Ectodermal cell (in vitro differentiated cells): ENCODE data around the gene PLEKHO2.

ENCODE experiments used
- H3K27ac ChIP-seq: 2 replicates; pipeline ENCODE4 v1.7.0; 2013; ENCODE audit warnings: mild to moderate bottlenecking, low read depth, low read length; ENCODE audit not compliant: insufficient read depth, poor library complexity, severe bottlenecking
- H3K27me3 ChIP-seq: 2 replicates; pipeline ENCODE4 v1.7.0; 2013; ENCODE audit warnings: mild to moderate bottlenecking, low read length; ENCODE audit not compliant: insufficient read depth, control insufficient read depth, poor library complexity, severe bottlenecking
- H3K36me3 ChIP-seq: one replicate; pipeline ENCODE4 v1.7.0; 2013; ENCODE audit warnings: low read length; ENCODE audit not compliant: control insufficient read depth, insufficient read depth
- H3K4me1 ChIP-seq: one replicate; pipeline ENCODE4 v1.7.0; 2013; ENCODE audit warnings: low read length; ENCODE audit not compliant: control insufficient read depth, insufficient read depth
- H3K4me3 ChIP-seq: 2 replicates; pipeline ENCODE4 v1.7.0; 2013; ENCODE audit warnings: low read depth, low read length, control low read depth; ENCODE audit not compliant: insufficient read depth
- H3K9me3 ChIP-seq: 2 replicates; pipeline ENCODE4 v1.7.0; 2013; ENCODE audit warnings: mild to moderate bottlenecking, low read length, moderate library complexity; ENCODE audit not compliant: control insufficient read depth
- WGBS, 2 experiments: methylation state at CpG; one replicate each; pipeline ENCODE4 v1.1.7; 2013; ENCODE audit warnings: missing lambda C conversion rate in 2 of 2; 5-methylcytosine and 5-hydroxymethylcytosine counted together

Gene PLEKHO2

GRCh38 chr15:64911311-64912186, 69.8 kb downstream of the PLEKHO2 start, which contains the start of gene ANKDD1A:
Gene ANKDD1A, plus strand, starts transcription at chr15:64911902. Its CDS starts 29 bp downstream, at chr15:64911931.
- Histone ChIP-seq H3K27ac (no peak within 1 kb of the TSS), H3K36me3 (no peaks in the 10 kb centered on the region), H3K4me3 (peak within 1 kb of the TSS; percentile 62), H3K9me3 (no peaks in the 10 kb centered on the region), H3K27me3 (peaks cover 33% of the 10 kb centered on the region), H3K4me1 (no peaks in the 10 kb centered on the region)
- WGBS, 2 experiments: 4% methylated on average over 72 of the region's 72 CpGs

GRCh38 chr15:64912379-64913325, 70.9 kb downstream of the PLEKHO2 start:
- Histone ChIP-seq H3K27me3 (peaks cover 33% of the 10 kb centered on the region), H3K9me3 (no peaks in the 10 kb centered on the region), H3K4me3 (peak overlapping the region; percentile 62), H3K36me3 (no peaks in the 10 kb centered on the region), H3K4me1 (no peaks in the 10 kb centered on the region), H3K27ac (no peak overlapping the region)
- 85 to 86% methylated on average over 15 of the region's 15 CpGs for WGBS, 2 experiments

DNA sequence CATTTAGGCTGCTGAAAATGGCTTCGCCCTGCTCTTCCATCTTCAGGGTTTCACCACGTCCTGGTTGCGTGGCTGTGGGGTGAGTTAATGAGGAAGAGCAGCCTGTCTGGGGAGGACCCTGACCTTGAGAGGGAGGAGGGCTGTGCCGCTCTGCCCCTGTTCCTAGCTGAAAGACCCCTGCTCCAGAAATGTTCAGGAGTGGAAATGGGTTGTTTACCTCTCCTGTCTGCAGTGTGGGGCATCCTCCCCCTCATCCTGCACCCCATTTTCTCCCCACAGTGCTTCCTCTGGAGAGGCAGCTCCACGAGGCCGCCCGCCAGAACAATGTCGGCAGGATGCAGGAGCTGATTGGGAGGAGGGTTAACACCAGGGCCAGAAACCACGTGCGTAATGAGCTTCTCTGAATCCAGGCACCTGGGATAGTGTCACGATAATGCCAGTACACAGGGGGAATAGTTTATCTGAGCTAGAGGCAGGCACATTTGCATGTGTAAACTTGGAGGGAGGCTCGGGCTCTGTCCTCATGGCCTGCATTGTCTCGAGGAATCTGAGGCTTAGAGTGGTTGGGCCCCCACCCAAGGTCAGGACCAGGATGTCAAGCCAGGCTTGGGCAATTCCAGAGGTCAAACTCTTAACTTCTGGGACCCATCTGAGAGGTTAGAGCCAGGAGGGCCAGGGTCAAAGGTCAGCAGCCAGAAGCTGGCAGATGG, 74.0 kb downstream of the PLEKHO2 start:
- H3K27ac ChIP-seq: no peak overlapping the region
- H3K4me1 ChIP-seq: no peaks in the 10 kb centered on the region
- H3K36me3 ChIP-seq: no peaks in the 10 kb centered on the region
- 56 to 58% methylated on average over 13 of the region's 13 CpGs for WGBS, 2 experiments
- peaks cover 28% of the 10 kb centered on the region for H3K27me3 ChIP-seq
- no peak overlapping the region for H3K4me3 ChIP-seq
- H3K9me3 ChIP-seq: no peaks in the 10 kb centered on the region

- WGBS, 2 experiments: 86 to 87% methylated on average over 2 of the region's 2 CpGs
These were observed 74.7 kb downstream of the PLEKHO2 start for GRCh38 chr15:64916365-64916764.

GRCh38 chr15:64917211-64917610, 75.5 kb downstream of the PLEKHO2 start:
- H3K9me3 ChIP-seq: no peaks in the 10 kb centered on the region
- WGBS, 2 experiments: 92% methylated on average over 9 of the region's 9 CpGs
- H3K36me3 ChIP-seq: no peaks in the 10 kb centered on the region

More at GRCh38 chr15:64916365-64916764, 74.7 kb downstream of the PLEKHO2 start:
- no peaks in the 10 kb centered on the region for H3K9me3 ChIP-seq
- H3K27me3 ChIP-seq: peaks cover 21% of the 10 kb centered on the region
- no peak overlapping the region for H3K27ac ChIP-seq
- no peaks in the 10 kb centered on the region for H3K36me3 ChIP-seq
- H3K4me3 ChIP-seq: no peak overlapping the region
- no peaks in the 10 kb centered on the region for H3K4me1 ChIP-seq

More at GRCh38 chr15:64917211-64917610, 75.5 kb downstream of the PLEKHO2 start:
- Histone ChIP-seq H3K4me3 (no peak overlapping the region), H3K27ac (no peak overlapping the region), H3K4me1 (no peaks in the 10 kb centered on the region), H3K27me3 (peaks cover 14% of the 10 kb centered on the region)
